ENCODE results near the gene EFCAB6.

- TF ChIP-seq EZH2 (IDR thresholded peaks at IDR 0.05; ENCODE audit: low read depth), result no peak
- TF ChIP-seq CTCF (conservative IDR thresholded peaks at IDR 0.05), result no peak
Measured at GRCh38 chr22:43846966-43847365, 34.9 kb upstream of the EFCAB6 start.

Measured in PC-9 (cell line).